8988T (cell line): Measurements from ENCODE around the gene ZBED1.
"Not testable (repeated sequence)": the region's sequence is repeated elsewhere in the genome, so short reads cannot be mapped to it uniquely, and the experiment has no call there.

ENCODE experiments used
- DNase-seq: peaks from one replicate; pipeline ENCODE4 v3.0.0; 2011

The ZBED1 gene

GRCh38 chrX:2517055-2517454, 16.3 kb upstream of the ZBED1 start:
- no peak for DNase-seq

DNA sequence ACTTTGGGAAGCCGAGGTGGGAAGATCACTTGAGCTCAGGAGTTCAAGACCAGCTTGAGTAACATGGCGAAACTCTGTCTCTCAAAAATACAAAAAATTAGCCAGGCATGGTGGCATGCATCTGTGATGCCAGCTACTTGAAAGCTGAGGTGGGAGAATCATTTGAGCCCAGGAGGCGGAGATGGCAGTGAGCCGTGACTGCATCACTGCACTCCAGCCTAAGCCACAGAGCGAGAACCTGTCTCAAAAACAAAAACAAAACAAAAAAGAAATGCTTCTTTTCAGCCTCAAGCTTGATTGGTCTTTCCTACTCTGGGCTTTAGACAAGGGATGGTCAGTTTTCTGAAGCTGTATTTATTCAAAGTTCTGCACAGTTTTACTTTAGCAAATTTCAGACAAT, 15.8 kb upstream of the ZBED1 start:
- no peak for DNase-seq

DNA sequence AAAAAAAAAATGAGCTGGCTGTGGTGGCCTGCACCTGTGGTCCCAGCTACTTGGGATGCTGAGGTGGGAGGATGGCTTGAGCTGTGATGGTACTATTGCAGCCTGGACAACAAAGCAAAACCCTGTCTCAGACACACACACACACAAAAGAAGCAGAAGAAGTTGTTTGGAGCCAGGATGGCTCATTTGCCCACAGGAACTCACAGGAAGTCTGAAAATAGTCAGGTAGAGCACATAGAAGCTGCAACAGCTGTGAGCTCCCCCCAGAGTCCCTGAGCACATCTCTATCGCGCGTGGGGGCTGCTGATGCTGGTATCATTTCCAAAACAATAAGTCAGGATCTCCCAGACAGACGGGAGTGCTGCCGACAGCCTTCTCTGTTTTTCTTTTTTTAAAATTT, 13.4 kb upstream of the ZBED1 start:
- no peak for DNase-seq

DNA sequence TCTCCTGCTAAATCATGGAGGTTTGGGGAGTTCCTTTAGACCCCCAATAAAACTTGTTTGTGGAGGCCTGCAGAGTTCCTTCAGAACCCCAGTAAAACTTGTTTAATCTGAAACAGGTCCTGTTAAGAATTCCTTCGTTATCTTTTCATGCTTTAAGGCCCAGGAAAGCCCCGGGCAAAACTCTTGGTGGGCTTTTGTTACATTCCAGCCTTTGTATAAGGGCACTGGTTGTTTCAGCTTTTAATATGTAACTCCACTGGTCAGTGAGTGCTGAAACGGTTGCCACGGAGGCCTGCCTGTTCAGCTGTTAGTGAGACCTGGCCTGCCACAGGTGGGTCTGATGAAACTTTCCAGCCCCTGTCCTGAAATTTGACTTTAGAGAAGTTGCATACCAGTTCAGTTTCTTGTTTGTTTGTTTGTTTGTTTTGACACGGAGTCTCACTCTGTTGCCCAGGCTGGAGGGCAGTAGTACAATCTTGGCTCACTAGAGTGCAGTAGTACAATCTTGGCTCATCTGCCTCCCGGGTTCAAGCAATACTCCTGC, 12.4 kb upstream of the ZBED1 start:
- DNase-seq: no peak

DNA sequence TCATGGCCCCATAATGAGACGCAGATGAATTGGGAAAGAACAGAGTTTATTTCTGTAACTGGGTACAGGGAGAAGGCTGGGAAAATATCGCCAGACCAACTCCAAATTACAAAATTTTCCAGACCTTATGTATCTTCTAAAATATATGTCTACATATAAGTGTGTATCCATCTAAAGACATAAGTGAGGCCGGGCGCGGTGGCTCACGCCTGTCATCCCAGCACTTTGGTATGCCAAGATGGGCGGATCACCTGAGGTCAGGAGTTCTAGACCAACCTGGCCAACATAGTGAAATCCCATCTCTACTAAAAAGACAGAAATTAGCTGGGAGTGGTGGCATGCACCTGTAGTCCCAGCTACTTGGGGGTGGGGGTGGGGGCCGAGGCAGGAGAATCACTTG, 11.7 kb upstream of the ZBED1 start:
- no peak for DNase-seq

DNA sequence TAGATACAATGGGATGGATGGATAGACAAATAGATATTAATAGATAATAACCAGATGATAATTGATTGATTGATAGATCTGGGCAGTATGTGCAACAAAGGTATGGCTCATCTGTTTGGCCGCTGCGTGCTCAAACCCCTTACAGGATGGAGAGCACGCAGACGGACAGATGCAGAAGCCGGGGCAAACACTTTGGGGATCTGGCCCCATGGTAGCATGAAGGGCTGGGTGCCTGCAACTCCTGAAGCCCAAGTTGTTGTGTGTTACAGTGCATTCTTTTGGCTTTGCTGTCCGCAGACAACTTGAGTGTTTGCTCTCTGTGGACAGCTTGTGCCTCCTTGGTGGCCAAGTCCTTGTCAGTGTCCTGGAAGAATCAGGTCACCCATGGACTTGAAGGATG, 10.6 kb upstream of the ZBED1 start:
- no peak for DNase-seq

DNA sequence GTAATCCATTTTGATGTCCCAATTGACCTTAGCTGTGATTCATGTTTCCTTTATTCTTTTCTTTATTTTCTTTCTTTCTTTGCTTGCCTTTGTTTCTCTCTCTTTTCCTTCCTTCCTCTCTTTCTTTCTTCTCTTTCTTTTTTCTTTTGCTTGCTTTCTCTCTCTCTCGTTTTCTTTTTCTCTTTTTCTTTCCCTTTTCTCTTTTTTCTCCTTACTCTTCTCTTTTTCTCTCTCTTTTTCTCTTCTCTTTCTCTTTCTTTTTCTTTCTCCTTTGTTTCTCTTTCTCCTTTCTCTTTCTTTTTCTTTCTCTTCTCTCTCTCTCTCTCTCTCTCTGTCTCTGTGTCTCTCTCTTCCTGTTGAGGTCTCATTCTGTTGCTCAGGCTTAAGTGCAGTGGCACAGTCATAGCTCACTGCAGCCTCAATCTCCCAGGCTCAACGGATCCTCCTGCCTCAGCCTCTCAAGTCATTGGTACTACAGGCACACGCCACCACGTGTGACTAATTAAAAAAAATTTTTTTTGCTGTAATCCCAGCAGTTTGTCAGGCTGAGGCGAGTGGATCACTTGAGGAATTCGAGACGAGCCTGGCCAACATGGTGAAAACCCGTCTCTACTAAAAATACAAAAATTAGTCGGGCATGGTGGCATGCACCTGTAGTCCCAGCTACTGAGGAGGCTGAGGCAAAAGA, 8.0 kb upstream of the ZBED1 start:
- DNase-seq: no peak

- DNase-seq: no peak
These were observed 7.3 kb upstream of the ZBED1 start for GRCh38 chrX:2507904-2508627.

GRCh38 chrX:2507196-2507595, 6.4 kb upstream of the ZBED1 start:
- DNase-seq: no peak

- DNase-seq: not testable (repeated sequence)
These were observed 4.6 kb upstream of the ZBED1 start for GRCh38 chrX:2505341-2505740.

DNA sequence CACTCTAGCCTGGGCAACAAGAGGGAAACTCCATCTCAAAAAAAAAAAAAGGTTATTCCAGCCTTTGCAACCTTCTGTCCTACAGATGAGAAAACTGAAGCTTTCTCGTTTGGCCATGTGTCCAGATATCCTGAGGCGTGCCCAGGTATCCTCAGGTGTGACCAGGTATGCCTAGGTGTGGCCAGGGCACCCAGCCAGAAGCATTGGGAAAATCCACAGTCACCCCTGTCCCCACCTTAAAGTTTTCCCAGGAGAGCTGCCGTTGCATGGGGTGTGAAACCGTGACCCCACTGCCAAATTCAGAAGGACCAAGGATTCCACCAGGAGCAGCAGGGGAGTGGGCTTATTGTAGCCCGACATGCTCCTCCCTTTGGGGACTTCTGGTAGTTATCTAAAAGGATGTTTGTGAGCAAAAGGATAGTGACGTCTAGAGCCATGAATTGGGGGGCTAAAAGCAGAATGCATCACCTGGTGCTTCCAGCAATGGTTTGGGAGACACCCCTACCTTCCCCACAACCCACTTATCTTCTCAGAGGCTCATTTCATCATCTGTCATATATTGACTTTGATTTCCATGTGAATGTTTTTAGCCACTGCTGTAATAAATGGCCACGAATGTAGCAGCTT, 4.0 kb upstream of the ZBED1 start:
- DNase-seq: no peak

DNA sequence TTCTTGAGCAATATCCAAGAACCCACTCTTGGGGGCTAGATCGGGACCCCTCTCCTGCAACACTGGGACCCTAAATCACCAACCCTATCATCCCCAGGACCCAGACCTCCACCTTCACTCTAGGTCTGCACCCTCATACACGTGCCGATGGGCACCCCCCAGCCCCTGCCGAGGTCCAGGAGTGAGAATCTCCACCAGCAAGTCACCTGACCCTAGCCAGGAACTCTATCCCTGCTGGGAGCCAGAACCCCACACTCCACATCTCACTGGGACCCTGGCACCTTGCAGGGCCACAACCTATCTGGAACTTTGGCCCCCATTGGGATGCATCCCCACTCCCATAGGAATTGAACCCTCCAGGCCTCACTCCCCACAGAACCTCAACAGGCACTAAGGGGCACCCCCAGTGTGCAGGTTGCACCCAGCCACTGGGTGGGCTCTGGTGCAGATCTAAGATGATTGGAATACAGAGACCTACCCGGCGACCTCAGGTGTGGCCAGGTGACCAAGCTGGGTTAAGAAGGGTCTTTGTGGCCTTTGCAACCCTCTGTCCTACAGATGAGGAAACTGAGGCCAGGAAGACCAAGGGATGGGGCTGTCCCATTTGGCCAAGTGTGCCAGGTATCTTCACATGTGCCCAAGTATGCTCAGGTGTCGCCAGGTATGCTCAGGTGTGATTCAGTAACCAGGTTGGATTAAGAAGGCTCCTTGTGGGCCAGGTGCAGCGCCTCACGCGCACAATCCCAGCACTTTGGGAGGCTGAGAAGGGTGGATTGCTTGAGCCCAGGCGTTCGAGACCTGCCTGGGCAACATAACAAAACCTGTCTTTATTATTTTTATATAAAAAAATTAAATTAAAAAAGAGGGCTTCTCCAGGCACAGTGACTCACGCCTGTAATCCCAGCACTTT, 3.1 kb upstream of the ZBED1 start:
- no peak for DNase-seq

- no peak for DNase-seq
These were observed 2.1 kb upstream of the ZBED1 start for GRCh38 chrX:2502668-2503519.

DNA sequence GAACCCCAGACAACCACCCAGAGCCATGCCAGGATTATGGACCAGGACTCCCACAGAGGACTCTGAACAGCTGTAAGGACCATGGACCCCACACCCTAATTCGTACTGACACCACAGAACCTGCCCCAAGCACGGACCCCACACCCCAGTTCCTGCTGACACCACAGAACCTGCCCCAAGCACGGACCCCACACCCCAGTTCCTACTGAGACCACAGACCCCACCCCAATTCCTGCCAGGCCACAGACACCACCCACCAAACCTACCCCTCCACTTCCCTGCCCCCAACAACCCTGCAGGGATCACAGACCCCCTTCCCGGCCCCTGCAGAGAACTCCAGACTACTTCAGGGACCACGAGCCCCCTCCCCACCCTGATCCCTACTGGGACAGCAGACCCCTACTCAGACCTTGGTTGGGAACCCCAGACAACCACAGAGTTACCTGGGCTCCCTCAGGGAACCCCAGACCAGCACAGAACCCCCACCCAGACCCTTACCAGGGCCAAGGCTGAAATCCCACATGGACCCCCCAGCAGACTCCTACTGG, 1.4 kb upstream of the ZBED1 start:
- DNase-seq: no peak

- DNase-seq: no peak
These were observed 855 bp upstream of the ZBED1 start for GRCh38 chrX:2501559-2502102.

DNA sequence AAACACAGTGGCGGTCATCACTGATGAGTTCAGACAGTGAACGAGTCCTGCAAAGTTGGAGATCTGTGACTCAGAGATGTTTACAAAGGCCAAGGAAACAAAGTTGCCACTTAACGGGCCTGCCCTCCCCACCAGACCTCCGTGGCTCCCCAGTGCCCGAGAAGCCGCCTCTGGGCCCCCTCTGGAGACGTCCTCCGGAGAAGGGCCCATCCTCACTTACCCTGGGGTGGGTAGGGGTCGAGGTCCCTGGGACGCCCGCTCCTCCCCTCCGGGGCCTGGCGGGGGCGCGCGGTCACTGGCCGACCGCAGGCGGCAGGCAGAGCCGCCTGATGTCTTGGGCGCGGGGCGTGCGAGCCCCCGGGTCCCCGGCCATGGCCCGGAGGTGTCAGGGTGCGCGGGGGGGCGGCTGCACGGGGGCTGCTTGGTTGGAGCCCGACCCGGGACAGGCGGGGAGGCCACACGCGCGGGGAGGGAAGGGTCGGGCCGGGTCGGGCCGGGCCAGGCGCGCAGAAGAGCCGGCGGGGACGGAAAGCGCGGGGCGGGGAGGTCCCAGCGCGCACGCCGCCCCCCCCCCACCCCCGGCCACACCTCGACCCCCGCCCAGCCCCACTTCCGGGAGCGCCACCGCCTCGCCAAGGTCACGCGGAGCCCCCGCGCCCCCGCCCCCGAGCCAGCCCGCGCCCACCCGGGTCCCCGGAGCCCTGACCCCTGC, 529 bp downstream of the ZBED1 start:
- peak; percentile 62 for DNase-seq

DNA sequence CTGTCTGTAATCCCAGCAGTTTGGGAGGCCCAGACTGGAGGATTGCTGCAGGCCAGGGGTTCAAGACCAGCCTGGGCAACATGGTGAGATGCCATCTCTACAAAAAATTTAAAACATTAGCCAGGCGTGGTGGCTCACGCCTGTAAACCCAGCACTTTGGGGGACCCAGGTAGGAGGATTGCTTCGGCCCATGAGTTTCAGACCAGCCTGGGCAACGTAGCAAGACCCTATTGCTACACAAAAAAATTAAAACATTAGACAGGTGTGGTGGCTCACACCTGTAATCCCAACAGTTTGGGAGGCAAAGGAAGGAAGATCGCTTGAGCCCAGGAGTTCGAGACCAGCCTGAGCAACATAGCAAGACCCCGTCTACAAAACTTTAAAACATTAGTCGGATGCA, 1.3 kb downstream of the ZBED1 start:
- DNase-seq: no peak

DNA sequence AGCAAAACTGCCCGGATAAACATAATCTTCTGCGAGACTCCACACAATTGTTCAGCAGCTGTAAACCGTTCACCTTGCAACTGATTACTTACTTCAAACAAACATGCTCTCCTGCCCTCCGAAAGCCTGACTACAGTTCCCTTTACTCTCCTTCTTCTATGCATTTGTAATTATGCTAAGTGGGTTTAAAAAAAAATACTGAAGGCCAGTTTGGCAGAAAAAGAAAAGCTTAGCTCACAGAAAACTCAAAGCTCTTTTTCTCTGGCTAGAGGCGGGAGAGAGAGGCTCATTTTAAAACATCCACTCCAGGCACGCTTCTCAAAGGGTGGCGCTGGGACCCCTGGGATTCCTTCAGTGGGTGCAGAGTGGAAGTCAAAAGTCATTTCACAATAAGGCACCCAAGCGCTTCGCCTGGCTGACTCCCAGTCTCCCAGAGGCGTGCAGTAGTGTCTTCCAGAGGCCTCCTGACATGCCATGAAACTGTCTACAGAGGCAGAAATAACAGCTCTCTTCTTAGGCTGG, 1.9 kb downstream of the ZBED1 start:
- peak; percentile 59 for DNase-seq

DNA sequence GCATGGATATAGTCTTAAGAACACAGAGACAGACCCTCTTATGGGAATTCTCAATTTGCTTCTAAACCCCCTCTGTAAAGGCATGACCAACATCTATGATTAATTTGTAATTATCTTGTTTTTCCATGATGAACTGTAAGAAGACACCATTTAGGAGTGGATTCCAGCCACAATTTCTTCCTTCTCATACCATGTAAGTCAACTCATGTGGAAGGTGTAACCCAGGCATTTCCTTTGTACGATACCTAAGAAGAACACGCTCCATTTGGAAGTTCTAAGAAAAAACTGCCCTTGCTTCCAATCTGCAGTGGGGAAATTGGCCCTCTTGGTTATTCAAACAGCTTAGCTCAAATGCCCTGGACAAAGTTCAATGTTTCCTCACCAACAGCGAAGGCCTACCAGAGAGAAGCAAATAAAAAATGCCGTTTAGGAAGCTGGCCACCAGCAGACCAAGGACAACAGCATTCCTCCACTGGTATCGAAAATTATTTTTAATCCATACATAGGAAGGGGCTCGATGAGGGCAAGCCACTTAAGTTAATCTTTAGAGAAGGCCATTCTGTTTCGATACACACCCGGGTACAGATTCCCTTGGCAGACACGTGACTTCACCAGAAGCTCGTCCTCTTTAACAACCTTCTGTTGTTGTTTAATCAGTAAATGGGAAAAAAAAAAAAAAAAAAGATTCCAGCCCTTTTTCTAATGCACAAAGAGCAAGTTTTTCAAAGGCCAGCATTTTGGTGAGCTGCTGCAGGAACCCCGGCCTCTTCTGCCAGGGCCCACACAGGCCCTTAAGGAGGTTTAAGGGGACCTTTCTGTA, 2.6 kb downstream of the ZBED1 start:
- DNase-seq: no peak

DNA sequence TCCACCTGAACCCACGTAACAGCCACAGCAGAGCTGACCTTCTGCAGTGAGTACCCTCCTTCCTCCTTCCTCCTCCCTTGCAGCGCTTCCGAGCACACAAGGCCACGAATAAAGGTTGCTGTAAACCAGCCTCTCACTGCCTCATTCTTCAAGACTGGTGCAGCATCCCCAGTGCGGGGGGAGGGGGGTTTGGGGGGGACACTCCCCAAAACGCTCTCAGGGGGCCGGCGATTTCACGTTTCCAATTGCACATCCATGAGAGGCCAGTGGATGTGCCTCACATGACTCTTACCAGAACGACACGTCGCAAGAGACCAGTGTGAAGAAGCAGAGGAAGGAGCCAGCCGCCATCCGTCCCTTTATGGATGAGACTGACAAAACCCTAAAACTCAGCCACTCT, 5.2 kb downstream of the ZBED1 start:
- DNase-seq: no peak
